NCI-H526 (cell line): ENCODE results near the gene SIRT2.
"Not testable (repeated sequence)": the region's sequence is repeated elsewhere in the genome, so short reads cannot be mapped to it uniquely, and the experiment has no call there.

Experiments used
- DNase-seq, 2 experiments: peaks; one replicate each; lab custom pipeline; 2025; lab: John Stamatoyannopoulos, UW

The SIRT2 gene

DNA sequence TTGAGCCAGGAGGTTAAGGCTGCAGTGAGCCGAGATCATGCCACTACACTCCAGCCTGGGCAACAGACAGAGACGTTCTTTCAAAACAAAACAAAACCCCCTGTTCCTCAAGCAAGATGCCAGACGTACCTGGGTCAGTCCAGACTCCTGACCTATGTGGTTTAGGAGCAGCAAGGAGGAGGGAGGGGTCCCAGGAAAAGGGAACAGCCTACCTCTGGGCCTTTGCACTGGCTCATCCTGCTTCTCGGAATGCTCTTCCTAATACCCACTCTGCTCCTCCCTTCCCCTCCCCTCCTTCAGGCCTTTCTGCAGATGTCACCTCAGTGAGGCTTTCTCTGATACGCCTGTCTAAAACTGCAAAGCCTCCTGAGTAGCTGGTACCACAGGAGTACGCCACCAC is 30.9 kb downstream of the SIRT2 start:
- DNase-seq, result no peak

DNA sequence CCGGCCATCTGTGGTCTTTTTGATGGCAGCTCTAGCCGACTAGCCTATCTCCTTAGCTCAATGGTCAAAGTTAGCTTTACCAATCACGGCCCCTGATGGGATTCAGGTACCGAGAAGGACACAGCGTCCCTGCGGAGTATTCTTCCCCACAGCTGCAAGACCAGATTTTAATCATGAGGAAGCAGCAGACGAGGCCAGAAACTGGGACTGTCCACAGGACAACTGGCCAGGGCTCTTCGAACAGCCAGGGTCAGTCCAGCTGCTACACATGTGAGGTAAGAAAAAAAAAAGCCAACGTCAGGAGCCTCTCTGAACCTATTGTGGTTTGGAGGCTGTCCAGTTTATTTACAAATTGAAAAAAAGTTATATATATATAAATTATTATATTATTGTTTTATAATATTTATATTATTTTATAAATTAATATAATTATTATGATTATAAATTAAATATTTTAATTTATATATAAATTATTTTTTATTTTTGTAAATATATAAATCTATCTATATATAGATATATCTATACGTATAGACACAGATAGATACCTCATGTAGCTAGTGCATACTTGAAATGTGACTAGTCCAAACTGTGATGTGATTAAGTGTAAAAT is 32.1 kb downstream of the SIRT2 start:
- no peak for DNase-seq

DNA sequence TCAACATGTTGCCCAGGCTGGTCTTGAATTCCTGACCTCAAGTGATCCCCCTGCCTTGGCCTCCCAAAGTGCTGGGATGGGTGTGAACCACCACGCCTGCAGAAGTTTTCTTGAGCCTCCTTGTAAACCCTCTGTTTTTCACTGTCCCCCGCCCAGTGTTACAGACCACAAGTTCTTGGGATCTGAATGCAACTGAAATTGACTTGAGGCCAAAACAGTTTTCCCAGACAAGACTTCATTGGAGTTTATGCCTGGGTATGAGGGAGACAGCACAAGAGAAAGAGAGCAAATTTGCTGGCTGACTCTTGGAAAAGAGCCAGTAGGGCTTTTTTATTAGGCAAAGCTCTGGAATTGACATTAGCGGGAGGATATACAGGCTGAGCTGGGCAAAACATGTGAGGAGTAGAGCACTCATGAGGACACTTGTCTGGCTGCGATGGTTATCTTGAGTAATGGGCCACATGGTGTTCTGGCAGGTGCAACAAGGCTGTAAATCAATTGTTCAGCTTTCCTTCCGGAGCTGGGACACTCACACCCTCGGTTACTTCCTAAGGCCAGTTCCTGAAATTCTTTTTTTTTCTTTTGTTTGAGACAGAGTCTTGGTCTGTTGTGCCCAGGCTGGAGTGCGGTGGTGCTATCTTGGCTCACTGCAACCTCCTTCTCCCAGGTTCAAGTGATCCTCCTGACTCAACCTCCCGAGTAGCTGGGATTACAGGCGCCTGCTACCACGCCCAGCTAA is 36.9 kb downstream of the SIRT2 start:
- no peak for DNase-seq

DNA sequence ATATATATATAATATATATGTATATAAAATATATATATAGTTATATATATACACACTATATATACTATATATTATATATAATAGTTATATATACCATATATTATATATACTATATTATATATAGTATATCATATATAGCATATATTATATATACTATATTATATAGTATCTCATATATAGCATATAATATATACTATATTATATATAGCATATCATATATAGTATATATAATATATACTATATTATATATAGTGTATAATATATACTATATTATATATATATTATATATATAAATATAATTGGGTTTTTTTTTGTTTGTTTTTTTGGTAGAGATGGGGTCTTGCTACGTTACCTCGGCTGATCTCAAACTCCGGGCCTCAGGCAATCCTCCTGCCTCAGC is 38.0 kb downstream of the SIRT2 start:
- DNase-seq, result no peak

DNA sequence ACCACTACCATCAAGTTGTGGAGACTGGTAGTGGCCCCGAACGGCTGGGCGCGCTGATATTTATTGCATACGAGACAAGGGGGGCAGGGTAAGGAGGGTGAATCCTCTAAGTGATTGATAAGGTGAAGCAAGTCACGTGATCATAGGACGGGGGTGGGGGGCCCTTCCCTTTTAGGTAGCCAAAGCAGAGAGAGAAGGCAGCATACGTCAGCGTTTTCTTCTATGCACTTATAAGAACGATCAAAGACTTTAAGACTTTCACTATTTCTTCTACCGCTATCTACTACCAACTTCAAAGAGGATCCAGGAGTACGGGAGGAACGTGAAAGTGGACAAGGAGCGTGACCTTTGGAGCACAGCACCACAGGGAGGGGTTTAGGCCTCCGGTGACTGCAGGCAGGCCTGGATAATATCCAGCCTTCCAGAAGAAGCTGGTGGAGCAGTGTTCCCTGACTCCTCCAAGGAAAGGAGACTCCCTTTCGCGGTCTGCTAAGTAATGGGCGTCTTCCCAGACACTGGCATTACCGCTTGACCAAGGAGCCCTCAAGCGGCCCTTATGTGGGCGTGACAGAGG is 39.7 kb downstream of the SIRT2 start:
- not testable (repeated sequence) for DNase-seq

DNA sequence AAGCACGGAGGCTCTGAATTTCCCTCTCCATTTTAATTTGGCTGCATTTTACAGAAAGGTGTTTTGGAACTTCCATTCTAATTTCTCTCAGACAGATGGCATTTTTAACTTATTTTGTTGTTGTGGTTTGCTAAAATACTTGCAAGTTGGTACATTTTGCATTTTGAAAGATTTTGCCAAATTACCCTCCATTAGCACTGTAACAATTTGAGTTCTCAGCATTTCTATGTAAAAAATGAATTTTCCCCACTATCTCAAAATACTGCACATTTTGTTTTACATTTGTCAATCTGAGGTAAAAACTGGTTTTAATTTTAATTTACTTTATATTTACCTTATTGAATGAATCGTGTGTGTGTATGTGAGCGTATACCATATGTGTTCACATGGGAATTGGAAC is 42.6 kb downstream of the SIRT2 start:
- DNase-seq, result no peak

DNA sequence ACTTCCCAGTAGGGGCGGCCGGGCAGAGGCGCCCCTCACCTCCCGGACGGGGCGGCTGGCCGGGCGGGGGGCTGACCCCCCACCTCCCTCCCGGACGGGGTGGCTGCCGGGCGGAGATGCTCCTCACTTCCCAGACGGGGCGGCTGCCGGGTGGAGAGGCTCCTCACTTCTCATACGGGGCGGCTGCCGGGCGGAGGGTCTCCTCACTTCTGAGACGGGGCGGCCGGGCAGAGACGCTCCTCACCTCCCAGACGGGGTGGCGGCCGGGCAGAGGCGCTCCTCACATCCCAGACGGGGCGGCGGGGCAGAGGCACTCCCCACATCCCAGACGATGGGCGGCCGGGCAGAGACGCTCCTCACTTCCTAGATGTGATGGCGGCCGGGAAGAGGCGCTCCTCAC is 43.7 kb downstream of the SIRT2 start:
- DNase-seq, result not testable (repeated sequence)

DNA sequence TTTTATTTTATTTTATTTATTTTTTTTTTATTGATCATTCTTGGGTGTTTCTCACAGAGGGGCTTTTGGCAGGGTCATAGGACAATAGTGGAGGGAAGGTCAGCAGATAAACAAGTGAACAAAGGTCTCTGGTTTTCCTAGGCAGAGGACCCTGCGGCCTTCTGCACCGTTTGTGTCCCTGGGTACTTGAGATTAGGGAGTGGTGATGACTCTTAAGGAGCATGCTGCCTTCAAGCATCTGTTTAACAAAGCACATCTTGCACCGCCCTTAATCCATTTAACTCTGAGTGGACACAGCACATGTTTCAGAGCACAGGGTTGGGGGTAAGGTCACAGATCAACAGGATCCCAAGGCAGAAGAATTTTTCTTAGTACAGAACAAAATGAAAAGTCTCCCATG is 44.5 kb downstream of the SIRT2 start:
- not testable (repeated sequence) for DNase-seq

DNA sequence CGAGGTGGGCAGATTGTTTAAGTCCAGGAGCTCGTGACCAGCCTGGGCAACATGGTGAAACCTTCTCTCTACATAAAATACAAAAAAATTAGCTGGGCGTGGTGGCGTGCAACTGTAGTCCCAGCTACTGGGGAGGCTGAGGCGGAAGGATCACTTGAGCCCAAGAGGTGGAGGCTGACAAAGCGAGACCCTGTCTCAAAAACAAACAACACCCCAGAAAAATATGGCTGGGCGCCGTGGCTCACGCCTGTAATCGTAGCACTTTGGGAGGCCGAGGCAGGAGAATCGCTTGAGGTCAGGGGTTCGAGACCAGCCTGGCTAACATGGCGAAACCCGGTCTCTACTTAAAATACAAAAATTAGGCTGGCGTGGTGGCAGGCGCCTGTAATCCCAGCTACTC is 46.2 kb downstream of the SIRT2 start:
- DNase-seq, result no peak

DNA sequence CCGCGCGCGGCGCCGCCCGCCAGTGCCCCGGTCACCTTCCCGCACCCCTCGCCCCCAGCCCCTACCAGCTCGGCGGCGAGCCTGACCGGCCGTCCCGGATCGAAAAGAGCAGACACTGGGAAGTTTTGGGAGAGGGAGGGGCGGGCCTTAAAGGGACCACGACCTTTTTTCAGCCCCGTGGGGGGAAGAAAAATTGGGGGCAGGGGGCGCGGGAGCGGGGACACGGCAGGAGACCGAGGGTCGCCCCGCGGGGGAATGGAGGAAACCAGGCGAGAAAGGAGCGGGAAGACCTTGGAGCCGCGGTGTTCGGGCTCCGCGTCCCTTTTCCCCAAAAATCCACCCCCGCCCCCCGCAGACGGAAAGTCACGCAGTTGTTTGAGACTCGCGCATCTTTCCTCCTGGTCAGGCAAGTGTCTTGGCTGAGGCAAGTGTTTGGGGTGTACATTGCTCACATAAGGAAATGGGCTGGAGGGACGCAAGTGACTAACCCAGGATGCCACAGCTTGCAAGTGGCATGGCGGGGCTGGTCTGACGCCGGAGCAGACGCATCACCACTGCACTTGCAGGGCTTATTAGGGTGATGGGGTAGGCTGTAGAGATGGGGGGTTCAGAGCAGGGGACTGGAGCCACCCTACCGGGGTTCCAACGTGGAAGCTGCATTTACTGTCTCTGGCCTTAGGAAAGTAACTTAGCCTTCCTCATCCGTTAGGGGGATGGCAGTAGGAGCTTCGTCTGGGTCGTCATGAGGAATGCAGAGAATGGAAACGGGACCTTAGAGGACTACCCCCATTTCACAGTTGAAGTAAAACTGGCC is 47.0 kb downstream of the SIRT2 start:
- DNase-seq, result peak in 1 of 2 experiments; percentile 76

DNA sequence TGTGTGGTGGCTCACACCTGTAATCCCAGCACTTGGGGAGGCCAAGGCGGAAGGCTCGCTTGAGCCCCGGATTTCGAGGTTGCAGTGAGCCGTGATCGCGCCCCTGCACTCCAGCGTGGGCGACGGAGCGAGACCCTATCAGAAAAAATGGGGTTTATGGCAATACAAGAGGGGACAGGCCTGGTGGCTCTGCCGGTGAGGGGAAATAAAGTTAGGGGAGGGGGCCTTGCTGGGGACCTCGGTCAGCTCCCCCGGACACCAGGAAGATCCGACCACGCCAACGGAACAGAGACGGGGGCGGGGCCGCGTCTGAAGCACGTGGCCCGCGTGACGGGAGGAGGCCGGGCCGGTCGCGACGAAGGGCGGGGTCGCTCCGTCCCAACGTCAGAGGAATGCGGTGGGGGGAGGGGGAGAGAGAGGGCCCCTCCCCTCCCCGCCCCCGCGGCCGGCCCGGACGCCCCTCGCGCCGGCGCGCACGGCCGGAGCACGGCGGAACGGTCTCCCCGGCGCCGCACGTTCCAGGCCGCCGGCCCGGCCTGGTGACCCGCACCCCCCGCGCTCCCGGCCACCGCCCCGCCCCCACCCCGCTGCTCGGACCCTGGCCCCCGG is 47.7 kb downstream of the SIRT2 start:
- DNase-seq, result peak; percentile 54 to 98

DNA sequence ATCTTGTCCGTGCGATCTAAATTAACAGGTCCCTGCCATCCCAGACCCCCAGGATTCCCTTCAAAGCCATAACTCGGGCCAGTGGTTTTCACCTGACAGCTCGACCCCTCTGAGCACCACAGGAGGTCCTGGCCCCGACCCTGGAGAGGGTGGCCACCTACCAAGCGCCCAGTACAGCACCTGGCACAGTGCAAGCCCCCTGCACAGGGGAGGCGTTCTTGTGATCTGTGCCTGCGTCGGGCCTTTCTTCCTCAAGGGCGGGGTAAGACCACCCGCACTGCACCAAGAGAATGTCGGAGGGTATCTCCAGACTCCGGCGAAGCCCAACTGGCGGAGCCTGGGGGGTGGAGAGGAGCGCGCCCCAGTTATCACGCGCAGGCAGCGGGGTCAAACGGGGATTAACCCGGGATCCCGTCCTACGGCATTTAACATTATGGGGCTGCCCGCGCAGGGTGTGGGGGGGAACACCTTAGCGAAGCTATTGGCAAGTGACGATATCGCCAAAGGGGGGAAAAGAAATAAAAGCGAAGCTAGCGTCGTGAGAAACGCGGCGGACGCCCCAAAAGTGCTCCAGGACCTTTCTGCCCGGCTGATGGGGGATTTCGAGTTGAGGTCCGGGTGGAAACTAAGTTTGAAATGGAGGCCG is 48.3 kb downstream of the SIRT2 start:
- DNase-seq, result peak in 1 of 2 experiments; percentile 60

DNA sequence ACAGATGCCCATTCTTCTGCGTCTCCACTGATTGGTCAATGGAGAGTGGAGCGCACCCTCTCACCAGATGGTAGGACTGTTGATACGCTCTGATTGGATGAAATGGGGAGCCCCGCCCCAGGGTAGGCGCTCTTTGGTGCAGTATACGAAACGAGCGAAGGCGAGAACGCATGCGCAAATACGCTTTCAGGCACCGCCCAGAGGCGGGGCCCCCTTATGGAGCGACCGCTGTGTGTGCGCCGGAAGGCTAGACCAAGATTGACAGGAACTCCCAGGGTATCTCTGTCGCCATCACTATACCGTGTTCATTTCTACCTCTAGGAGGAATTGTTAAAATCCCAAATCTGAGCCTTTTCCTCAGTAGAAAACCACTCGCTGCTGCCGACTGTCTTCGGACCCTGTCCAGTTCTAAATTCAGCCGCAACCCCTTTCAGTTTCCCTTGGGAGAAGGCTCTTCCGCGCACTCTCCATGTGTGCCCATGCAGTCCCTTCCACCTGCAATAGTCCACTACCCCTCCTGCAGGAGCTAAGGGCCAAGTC is 48.9 kb downstream of the SIRT2 start:
- no peak for DNase-seq

DNA sequence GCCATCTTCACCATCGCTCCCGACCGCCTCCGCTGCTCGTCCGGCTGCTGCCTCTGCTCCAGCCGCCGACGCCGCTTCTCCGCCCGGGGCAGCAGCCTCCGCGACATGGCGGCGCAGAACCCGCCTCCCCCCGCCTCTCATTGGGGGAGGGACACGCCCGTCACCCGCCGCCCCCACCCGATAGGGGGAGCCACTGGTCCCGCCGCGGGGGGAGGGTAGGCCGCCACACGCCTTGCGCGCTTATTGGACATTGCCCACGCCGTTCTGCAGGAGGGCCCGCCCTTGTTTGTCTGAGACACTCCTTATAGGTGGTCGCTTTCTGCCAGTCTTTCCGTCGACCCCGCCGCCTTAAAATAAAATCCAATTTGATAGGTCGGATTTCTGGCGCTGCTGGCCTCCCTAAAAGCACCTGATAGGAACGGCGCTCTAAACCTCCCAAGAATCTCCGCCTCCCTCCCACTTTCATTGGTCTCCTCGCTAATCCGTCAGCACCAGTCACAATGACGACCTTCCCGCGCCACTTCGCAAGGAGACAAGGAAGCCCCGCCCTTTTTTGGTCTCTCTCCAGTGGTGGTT is 49.5 kb downstream of the SIRT2 start, which contains the start of gene HNRNPL:
HNRNPL (minus strand) TSS at position 127 of the 576 bp plus-strand sequence; CDS start at position 107, 20 bp downstream.
- peak; percentile 100 for DNase-seq

DNA sequence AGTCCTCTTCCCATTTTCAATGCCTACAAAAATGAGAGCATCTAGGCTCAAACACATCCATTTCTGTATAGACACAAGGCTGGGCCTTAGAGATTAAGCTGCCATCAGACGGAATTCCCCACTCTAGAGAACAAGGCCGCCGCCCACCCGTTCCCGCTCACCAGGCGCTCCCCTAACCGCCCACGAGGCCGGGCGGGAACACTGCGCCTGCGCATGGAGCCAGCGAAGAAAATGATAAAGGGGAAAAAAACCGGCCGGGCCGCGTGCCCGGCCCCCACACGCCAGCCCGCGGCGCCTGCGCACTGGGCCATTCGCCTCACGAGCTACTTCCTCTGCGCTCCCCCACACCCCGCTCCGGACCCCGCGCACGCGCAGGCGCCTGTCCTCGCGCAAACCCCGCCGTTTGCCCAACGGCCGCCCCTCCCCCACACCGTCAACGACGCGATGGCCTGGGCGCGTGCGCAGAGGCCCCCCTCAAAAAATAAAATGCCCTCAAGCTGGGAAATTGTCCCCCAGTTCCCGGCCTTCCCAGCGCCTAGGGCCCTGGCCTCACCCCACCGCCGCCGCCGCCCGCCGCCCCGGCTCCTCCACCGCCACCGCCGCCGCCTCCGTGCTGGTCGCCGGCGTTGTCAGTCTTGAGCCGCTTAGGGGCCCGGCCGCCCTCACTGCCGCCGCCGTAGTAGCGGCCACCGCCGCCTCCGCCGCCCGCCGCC is 50.1 kb downstream of the SIRT2 start:
- DNase-seq, result peak; percentile 86 to 99

DNA sequence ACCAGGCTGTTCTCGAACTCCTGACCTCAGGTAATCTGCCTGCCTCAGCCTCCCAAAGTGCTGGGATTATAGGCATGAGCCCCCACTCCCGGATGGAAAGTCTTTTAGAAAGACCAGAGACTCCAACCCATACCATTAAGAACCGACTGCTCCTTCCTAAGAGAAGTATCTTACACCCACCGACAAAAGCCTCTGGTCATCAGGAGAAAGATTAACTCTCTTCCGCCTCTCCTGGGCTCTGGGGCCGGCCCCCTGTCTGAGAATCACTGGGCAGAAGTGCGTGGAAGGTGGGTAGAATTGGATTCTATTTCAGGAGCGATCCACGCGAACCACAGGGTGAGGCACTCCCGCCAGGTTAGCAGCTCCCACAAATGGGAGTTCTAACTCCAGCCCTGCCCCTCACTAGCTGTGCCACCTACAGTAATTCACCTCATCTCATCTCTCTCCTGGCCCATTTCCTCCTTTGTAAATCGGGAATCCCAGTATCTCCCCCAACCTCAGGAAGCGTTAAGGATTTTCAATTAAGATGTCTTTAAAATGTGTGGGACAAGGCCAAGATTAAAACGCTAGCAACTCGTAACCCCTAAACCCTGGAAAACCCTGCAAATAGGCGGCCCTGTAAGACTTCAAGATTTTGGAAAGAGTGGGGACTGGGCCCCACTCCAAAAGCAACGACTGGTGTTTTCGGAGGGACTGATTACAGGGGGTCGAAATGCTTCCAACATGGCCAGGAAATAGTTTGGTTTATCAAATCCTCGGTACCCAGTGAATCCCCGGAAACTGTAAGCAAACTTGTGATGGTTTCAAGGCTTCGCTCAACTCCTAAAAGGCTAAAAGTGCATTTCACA is 50.9 kb downstream of the SIRT2 start:
- DNase-seq, result no peak

DNA sequence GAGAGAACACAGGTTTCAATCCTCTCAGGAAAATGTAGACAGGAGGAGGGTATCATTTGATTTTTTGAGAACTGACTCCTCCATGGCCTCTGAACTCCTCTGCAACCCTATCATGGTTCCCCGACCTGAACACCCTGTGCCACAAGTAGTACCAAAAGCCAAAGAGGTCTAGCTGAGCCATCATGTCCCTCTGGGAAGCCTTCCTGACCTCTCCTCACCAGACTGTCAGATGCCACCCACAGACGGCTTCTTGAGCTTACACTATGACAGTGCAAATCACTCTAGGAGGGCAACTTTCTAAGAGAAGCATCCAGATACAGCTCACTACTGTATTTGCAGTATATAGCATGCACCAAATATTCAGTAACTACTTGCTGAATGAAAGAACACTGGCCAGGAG is 53.3 kb downstream of the SIRT2 start:
- DNase-seq, result no peak

DNA sequence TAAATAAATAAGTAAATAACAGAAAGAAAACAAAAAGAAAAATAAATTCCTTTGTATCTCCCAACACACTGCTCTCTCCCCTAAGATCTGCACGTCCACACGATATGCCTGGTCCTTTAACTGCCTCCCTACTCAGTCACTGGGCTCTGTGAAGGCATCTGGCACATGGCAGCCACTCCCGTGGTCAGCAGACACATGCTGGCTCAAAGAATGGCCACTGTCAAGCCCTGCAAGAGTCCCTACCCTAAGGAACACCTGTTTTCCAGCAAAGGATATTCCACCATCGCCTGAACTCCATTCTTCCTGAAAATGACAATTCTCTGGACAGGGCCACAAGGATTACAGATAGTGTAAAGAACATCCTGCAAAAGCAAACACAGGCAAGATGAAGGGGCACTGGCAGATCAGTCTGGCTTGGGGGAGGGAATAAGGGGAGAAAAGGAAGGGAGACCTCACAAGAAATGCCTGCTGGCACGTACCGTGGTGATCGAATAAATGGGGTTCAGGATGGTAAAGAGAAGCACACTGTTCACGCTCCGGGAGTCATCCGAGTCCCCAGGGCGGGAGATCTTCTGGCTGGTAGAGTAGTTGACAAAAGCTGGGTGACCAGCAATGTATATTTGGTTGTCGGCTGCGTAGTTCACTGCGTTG is 53.9 kb downstream of the SIRT2 start:
- DNase-seq, result no peak
